Measurements from ENCODE around the gene KHDRBS1.
"Not testable (repeated sequence)": the region's sequence is repeated elsewhere in the genome, so short reads cannot be mapped to it uniquely, and the experiment has no call there.

The KHDRBS1 gene

DNA sequence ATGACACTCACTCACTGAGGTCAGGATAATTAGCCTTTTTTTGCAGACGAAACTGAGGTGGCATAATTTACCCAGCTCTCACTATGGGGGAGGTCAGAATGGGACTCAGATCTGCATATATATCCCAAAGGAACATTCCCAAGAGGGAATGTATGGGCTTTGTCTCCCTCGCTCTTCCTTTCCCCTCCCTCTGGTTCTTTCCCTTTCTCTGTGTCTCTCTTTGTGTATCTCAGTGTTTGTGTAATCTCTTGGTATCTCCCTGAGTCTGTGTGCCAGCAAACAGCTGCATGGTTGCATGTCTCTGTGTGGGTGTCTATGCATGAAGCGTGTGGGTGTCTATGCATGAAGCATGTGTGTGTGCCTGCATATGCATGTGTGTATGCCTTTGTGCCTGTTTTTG, 63.8 kb downstream of the KHDRBS1 start:
- no peak overlapping the region for H3K4me3 ChIP-seq (replicated peaks; ENCODE audit: low read depth, low read length)
- DNase-seq (ENCODE audit: extremely low read depth, insufficient read length), result no peak
- TF ChIP-seq, protein P1, sequence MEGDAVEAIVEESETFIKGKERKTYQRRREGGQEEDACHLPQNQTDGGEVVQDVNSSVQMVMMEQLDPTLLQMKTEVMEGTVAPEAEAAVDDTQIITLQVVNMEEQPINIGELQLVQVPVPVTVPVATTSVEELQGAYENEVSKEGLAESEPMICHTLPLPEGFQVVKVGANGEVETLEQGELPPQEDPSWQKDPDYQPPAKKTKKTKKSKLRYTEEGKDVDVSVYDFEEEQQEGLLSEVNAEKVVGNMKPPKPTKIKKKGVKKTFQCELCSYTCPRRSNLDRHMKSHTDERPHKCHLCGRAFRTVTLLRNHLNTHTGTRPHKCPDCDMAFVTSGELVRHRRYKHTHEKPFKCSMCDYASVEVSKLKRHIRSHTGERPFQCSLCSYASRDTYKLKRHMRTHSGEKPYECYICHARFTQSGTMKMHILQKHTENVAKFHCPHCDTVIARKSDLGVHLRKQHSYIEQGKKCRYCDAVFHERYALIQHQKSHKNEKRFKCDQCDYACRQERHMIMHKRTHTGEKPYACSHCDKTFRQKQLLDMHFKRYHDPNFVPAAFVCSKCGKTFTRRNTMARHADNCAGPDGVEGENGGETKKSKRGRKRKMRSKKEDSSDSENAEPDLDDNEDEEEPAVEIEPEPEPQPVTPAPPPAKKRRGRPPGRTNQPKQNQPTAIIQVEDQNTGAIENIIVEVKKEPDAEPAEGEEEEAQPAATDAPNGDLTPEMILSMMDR (IDR thresholded peaks at IDR 0.05; ENCODE audit: insufficient read depth, low read length, poor library complexity, severe bottlenecking), result no peak
- peaks cover 15% of the 10 kb centered on the region for H3K36me3 ChIP-seq (ENCODE audit: control insufficient read depth, insufficient read depth, low read length)
- H3K27me3 ChIP-seq (replicated peaks; ENCODE audit: control insufficient read depth, insufficient read depth, low read length), result no peaks in the 10 kb centered on the region

DNA sequence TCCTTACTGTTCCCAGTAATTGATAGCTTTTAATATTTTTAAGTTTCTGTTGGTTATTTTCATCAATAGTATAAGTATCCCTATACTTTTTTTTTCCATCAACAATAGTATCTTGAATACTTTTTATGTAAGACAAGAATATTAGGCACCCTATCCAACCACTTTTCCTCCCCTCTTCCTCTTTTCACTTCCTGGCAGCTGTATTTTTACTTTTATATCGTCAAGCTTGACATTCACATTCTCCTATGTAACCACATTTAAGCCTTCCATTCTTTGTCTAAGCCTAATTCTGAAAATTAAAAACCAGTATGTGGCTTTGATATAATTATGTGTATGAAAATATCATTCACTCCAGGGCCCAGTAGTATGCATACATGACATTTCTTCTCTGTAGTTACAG, 68.4 kb downstream of the KHDRBS1 start:
- Histone ChIP-seq H3K27me3 (replicated peaks; ENCODE audit: control insufficient read depth, insufficient read depth, low read length) (no peaks in the 10 kb centered on the region), H3K4me3 (replicated peaks; ENCODE audit: low read depth, low read length) (no peak overlapping the region), H3K36me3 (ENCODE audit: control insufficient read depth, insufficient read depth, low read length) (peaks cover 6% of the 10 kb centered on the region)
- no peak for DNase-seq (ENCODE audit: extremely low read depth, insufficient read length)
- TF ChIP-seq, protein P1 (IDR thresholded peaks at IDR 0.05; ENCODE audit: insufficient read depth, low read length, poor library complexity, severe bottlenecking), result no peak

DNA sequence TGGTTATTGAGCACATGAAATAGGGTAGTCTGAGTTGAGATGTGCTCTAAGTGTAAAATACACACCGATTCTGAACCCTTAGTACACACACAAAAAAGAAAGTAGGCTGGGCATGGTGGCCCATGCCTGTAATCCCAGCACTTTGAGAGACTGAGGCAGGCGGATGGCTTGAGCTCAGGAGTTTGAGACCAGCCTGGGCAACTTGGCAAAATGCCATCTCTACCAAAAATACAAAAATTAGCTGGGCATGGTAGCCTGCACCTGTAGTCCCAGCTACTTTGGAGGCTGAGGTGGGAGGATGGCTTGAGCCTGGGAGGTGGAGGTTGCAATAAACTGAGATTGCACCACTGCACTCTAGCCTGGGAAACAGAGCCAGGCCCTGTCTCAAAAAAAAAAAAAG, 72.7 kb downstream of the KHDRBS1 start:
- H3K27me3 ChIP-seq (replicated peaks; ENCODE audit: control insufficient read depth, insufficient read depth, low read length); H3K4me3 ChIP-seq (replicated peaks; ENCODE audit: low read depth, low read length); H3K36me3 ChIP-seq (ENCODE audit: control insufficient read depth, insufficient read depth, low read length); DNase-seq (ENCODE audit: extremely low read depth, insufficient read length): not testable (repeated sequence)

DNA sequence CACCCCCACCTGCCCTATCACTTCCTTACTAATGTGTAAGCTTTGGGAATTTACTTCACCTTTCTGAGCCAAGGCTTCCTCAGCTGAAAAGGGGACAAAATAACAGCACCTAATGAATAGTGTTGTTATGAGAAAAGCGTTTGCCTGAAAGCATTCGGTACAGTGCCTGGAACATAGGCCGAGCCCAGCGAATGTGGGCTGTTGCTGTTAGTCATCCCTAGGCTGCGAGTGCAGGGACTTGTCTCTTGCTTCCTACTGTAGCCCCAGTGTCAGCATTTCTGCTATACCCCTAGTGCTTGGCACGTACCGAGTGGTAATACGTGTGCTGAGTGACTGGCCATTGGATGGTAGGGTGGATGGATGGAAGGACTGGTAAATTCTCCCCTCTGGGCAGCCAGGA, 77.5 kb downstream of the KHDRBS1 start:
- DNase-seq (ENCODE audit: extremely low read depth, insufficient read length), result no peak
- TF ChIP-seq, protein P1 (IDR thresholded peaks at IDR 0.05; ENCODE audit: insufficient read depth, low read length, poor library complexity, severe bottlenecking), result no peak
- no peak overlapping the region for H3K4me3 ChIP-seq (replicated peaks; ENCODE audit: low read depth, low read length)
- H3K27me3 ChIP-seq (replicated peaks; ENCODE audit: control insufficient read depth, insufficient read depth, low read length), result no peaks in the 10 kb centered on the region
- peaks cover 20% of the 10 kb centered on the region for H3K36me3 ChIP-seq (ENCODE audit: control insufficient read depth, insufficient read depth, low read length)

DNA sequence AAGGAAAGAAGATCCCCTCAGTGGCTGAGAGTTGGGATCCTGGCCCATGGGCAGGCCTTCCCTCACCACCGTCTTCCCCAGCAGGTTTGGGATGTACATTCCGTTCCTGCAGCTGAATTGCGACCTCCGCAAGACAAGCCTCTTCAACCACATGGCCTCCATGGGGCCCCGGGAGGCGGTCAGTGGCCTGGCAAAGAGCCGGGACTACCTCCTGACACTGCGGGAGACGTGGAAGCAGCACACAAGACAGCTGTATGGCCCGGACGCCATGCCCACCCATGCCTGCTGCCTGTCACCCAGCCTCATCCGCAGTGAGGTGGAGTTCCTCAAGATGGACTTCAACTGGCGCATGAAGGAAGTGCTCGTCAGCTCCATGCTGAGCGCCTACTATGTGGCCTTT, 77.9 kb downstream of the KHDRBS1 start:
- TF ChIP-seq, protein P1 (IDR thresholded peaks at IDR 0.05; ENCODE audit: insufficient read depth, low read length, poor library complexity, severe bottlenecking), result no peak
- no peak for DNase-seq (ENCODE audit: extremely low read depth, insufficient read length)
- peaks cover 20% of the 10 kb centered on the region for H3K36me3 ChIP-seq (ENCODE audit: control insufficient read depth, insufficient read depth, low read length)
- H3K27me3 ChIP-seq (replicated peaks; ENCODE audit: control insufficient read depth, insufficient read depth, low read length), result no peaks in the 10 kb centered on the region
- H3K4me3 ChIP-seq (replicated peaks; ENCODE audit: low read depth, low read length), result no peak overlapping the region

All from GM06990 (cell line).